C4-2B (cell line): Measurements from ENCODE around the gene GDF11.
"Not testable (repeated sequence)": the region's sequence is repeated elsewhere in the genome, so short reads cannot be mapped to it uniquely, and the experiment has no call there.

Experiments
- H3K27ac ChIP-seq: fragments of 450-650 bp; 2 replicates; pipeline ENCODE4 v1.5.1; 2017
- CTCF ChIP-seq: fragments of 450-650 bp; conservative IDR thresholded peaks from 2 replicates; pipeline ENCODE4 v1.5.1; 2017; ENCODE audit warnings: mild to moderate bottlenecking
- ZFX ChIP-seq: fragments of 450-650 bp; IDR thresholded peaks from 2 replicates; pipeline ENCODE4 v1.6.1; 2017

Gene GDF11

DNA sequence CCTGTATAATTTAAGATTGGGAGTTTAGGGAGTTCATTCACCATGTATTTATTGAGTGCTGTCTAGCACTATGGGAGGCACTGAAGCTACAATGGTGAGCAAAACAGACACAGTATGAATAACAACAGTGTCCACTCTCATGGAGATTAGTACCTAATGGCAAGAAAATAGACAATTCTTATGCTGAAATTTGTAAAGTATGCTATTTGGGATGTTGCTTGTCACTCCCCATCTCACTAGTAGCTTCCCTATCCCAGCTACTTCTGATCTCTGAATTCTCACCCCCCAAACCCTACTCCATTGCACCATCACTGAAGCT is 4.0 kb downstream of the GDF11 start:
- TF ChIP-seq ZFX (no peak), CTCF (no peak)
- no peak overlapping the region for H3K27ac ChIP-seq

- no peak overlapping the region for H3K27ac ChIP-seq
- TF ChIP-seq CTCF = no peak
- TF ChIP-seq ZFX = no peak
Observed at GRCh38 chr12:55748230-55748993, 5.5 kb downstream of the GDF11 start.

DNA sequence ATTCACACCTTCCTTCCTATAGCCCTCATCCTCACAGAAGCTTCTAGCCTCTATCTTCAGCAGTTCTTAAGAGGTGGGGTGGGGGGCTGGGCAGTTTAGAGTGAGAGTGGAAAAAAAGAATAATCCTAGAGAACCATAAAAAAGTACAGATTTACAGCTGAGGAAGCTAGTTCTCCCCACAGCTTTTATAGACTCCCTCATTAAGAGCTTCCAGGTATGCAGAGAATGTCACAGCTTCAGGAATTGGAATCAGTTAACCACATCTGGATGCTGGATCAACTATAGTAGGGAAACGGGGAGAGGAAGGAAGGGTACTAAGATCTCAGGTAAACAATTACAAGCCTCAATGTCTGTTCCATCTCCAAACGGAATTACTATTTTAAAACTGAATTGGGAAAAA is 12.3 kb downstream of the GDF11 start:
- H3K27ac ChIP-seq = no peak overlapping the region

DNA sequence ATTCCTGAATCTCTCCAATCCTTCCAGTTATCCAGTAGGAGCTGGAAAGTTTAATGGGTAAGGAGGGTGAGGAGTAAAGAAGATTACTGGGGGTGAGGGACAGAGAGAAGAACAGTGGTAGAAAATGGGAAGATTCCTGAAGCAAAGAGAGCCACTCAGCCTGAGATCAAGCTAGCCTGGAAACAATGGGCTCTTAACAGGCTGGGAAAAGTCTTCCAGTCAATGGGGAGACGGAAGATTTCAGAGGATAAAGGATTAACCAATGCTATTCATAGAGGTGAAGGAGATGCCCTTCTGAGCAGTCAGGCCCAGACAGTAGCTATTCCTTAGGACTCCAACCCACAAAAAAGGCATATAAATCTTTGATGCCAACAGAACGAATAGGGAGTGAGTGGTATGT is 14.8 kb downstream of the GDF11 start:
- no peak for TF ChIP-seq CTCF

More for the DNA sequence above, 12.3 kb downstream of the GDF11 start:
- TF ChIP-seq CTCF = no peak
- no peak for TF ChIP-seq ZFX

GRCh38 chr12:55758575-55758974 is 15.7 kb downstream of the GDF11 start:
- H3K27ac ChIP-seq = not testable (repeated sequence)

More for the DNA sequence above, 14.8 kb downstream of the GDF11 start:
- no peak overlapping the region for H3K27ac ChIP-seq

GRCh38 chr12:55760663-55761062 is 17.7 kb downstream of the GDF11 start:
- no peak for TF ChIP-seq CTCF
- no peak for TF ChIP-seq ZFX
- H3K27ac ChIP-seq = no peak overlapping the region

DNA sequence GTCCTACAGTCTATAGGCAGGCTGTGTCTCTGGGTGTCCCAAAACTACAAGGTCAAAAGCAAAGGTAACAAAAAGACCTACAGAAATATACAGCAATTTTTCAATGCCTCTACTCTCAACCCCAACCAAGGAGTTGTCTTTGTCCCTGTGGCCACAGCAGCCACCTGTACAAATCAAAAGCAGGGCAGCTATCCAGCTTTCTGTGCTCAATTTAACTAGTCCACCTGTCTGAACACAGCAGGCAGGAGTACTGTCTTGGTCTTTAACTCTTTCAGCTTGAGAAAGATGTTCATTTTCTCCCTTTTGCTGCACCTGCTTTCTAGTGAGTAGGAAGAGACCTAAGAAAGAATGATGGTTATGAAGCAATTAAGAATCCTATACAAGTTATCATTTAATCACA is 19.7 kb downstream of the GDF11 start:
- no peak overlapping the region for H3K27ac ChIP-seq
- no peak for TF ChIP-seq CTCF

DNA sequence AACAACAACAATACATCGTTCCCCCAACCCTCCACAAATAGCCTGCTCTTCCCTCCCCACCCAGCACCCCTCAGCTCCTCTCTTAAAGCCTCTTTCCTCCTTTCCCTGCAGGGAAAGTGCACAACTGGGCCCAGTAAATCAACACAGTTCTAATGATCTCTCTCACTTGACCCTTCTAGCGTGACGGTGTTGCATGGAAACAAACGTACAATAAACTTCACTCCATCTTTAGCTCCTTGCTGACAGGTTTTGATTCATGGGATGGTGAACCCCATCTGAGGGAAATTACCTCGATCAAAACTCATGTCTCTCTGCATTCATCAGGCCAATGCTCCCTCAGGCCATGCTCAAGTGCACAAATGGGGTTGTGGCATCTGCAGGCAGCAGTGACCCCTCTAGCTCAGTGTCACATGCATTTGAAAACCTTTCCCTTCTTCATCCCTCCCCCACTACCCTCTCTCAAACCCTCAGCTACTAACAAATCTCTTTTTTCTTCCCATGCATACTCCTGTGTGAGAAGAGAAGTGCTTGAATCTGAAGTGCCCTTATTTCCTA is 22.9 kb downstream of the GDF11 start:
- TF ChIP-seq CTCF (no peak), ZFX (no peak)
- H3K27ac ChIP-seq = no peak overlapping the region
